ENCODE measurements around the gene TUT4. TPM values are rescaled to one million over a fixed set of nuclear protein-coding genes. Genes with fewer than 3 reads are reported as not detected.

TUT4 gene
- total RNA-seq, 2 donors from 2014 or later: 50.7 to 85.8 TPM

Other genes starting within 250 kb of the TUT4 start
- gene CC2D1B, start 186.9 kb downstream of the TUT4 start, total RNA-seq: 10 to 100 TPM; 53.9 to 59.3 TPM
- gene ORC1, start 148.7 kb downstream of the TUT4 start, total RNA-seq: 10 to 100 TPM; 20.7 to 56.4 TPM
- 100 to 1,000 TPM in 1 of 2 donors, 10 to 100 TPM in 1; 94.7 to 105 TPM for gene PRPF38A, start 148.5 kb downstream of the TUT4 start, total RNA-seq
- gene GPX7, start 49.3 kb upstream of the TUT4 start, total RNA-seq: 10 to 100 TPM; 17.3 to 23.2 TPM
- 1 to 10 TPM; 2.8 to 5.3 TPM for gene SHISAL2A, start 80.1 kb upstream of the TUT4 start, total RNA-seq
- gene COA7, start 145.3 kb upstream of the TUT4 start, total RNA-seq: 10 to 100 TPM; 18.8 to 39.9 TPM
- gene ZYG11B, start 173.4 kb upstream of the TUT4 start, total RNA-seq: 1 to 10 TPM; 5.8 to 8.3 TPM